ENCODE measurements around the gene SF3A1. TPM values are rescaled to one million over a fixed set of nuclear protein-coding genes. Genes with fewer than 3 reads are reported as not detected.

The SF3A1 gene
- total and polyA plus RNA-seq, 4 donors, result 19.6 to 41.6 (median 23.9) TPM

DNA sequence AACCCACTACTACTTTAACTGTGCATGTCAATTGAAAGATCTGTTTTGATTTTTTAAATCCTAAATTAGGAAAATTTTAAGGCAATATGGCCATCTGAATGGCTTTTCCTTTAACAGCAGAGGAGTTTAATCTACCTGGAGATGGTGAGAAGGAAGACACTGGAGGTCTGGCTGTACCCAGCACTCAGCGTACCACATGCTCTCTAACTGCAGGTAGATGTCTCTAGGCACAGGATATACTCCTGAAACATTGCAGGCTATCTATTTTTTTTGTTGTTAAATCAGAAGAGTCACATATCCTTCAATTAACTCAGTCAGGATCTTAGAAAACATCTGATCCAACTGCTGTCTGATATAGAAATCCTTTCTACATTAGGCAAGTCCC, 50.1 kb downstream of the SF3A1 start:
- peaks cover 0 to 5% (median 1%) of the 10 kb centered on the region in 4 donors for H3K36me3 ChIP-seq (ENCODE audit: control insufficient read depth in 4 of 4, insufficient read depth in 3 of 4, low read depth in 1 of 4, low read length in 3 of 4)
- no peak overlapping the region for H3K4me3 ChIP-seq (ENCODE audit: low read depth in 1 of 3, low read length in 3 of 3)
- no peak overlapping the region for H3K9ac ChIP-seq (ENCODE audit: low read depth in 1 of 2, low read length in 2 of 2)
- peaks cover 17 to 45% (median 33%) of the 10 kb centered on the region in 4 donors for H3K4me1 ChIP-seq (ENCODE audit: control insufficient read depth in 4 of 4, insufficient read depth in 4 of 4, low read length in 3 of 4)
- 84% methylated on average over 1 of the region's 1 CpG for WGBS
- TF ChIP-seq EGR1 (IDR thresholded peaks at IDR 0.05; ENCODE audit: low read depth in 2 of 2), result no peak
- no peak for TF ChIP-seq YY1 (IDR thresholded peaks at IDR 0.05)
- TF ChIP-seq GABPA (IDR thresholded peaks at IDR 0.05 in 1 of 2, conservative IDR thresholded peaks at IDR 0.05 in 1 of 2), result no peak
- TF ChIP-seq CTCF (IDR thresholded peaks at IDR 0.05; ENCODE audit: low read depth, low read length, missing input control), result no peak
- TF ChIP-seq FOXA2 (IDR thresholded peaks at IDR 0.05), result no peak
- TF ChIP-seq HNF4A (conservative IDR thresholded peaks at IDR 0.05), result no peak
- TF ChIP-seq RXRA (IDR thresholded peaks at IDR 0.05), result no peak
- no peak for TF ChIP-seq SP1 (IDR thresholded peaks at IDR 0.05)
- TF ChIP-seq NR2F2 (IDR thresholded peaks at IDR 0.05), result no peak
- no peak for TF ChIP-seq RAD21 (IDR thresholded peaks at IDR 0.05)
- no peak for TF ChIP-seq HNF4G (IDR thresholded peaks at IDR 0.05)
- TF ChIP-seq REST (IDR thresholded peaks at IDR 0.05), result no peak
- TF ChIP-seq, protein P1, sequence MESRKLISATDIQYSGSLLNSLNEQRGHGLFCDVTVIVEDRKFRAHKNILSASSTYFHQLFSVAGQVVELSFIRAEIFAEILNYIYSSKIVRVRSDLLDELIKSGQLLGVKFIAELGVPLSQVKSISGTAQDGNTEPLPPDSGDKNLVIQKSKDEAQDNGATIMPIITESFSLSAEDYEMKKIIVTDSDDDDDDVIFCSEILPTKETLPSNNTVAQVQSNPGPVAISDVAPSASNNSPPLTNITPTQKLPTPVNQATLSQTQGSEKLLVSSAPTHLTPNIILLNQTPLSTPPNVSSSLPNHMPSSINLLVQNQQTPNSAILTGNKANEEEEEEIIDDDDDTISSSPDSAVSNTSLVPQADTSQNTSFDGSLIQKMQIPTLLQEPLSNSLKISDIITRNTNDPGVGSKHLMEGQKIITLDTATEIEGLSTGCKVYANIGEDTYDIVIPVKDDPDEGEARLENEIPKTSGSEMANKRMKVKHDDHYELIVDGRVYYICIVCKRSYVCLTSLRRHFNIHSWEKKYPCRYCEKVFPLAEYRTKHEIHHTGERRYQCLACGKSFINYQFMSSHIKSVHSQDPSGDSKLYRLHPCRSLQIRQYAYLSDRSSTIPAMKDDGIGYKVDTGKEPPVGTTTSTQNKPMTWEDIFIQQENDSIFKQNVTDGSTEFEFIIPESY (IDR thresholded peaks at IDR 0.05), result no peak
- no peak for TF ChIP-seq MAX (IDR thresholded peaks at IDR 0.05)
- TF ChIP-seq FOXA1 (IDR thresholded peaks at IDR 0.05), result no peak
- TF ChIP-seq TAF1 (conservative IDR thresholded peaks at IDR 0.05), result no peak
- TF ChIP-seq ATF3 (IDR thresholded peaks at IDR 0.05), result no peak
- TF ChIP-seq JUND (IDR thresholded peaks at IDR 0.05), result no peak
- H3K27ac ChIP-seq (ENCODE audit: low read depth in 1 of 2, low read length in 2 of 2), result peak overlapping the region; percentile 22 to 49
- H3K9me3 ChIP-seq (ENCODE audit: control insufficient read depth in 4 of 4, low read length in 3 of 4), result no peaks in the 10 kb centered on the region
- no peak for DNase-seq (ENCODE audit: low spot score)
- no peaks in the 10 kb centered on the region for H3K27me3 ChIP-seq (ENCODE audit: control insufficient read depth in 4 of 4, insufficient read depth in 4 of 4, low read length in 3 of 4)

All from liver (tissue), 9 donors.